B cell (primary cell): Measurements from ENCODE around the gene CBR4.

Source experiments
- EZH2 ChIP-seq: IDR thresholded peaks from 2 replicates; pipeline ENCODE4 v1.6.1; 2012; ENCODE audit warnings: borderline replicate concordance, low read depth, mild to moderate bottlenecking, moderate library complexity, low read length; ENCODE audit not compliant: insufficient read depth, poor library complexity, severe bottlenecking
- TF ChIP-seq, protein P1 (sequence below): fragments of 200-600 bp; IDR thresholded peaks from one replicate; pipeline ENCODE4 v1.8.0; 2022; ENCODE audit warnings: antibody characterized with exemption, mild to moderate bottlenecking

DNA sequence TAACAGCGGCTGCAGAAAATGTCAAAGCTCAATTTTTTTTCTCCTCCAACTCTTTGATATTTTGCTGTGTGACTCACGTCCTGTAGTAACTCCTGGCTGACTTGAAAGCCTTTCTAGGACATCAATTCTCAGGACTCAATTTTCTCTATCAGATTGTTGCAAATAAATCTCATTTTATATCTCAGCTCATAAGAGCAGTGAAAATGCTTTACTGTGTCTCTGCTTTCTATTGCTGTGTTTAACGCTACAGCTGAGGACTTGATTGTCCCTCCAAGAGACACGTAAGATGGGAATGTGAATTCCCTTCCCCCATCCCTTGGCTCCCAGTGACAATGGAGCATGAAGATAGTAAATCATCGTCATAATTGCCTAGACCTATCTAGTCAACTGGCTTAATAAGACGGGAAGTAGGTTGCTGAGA is 20.5 kb upstream of the CBR4 start:
- TF ChIP-seq, protein P1, sequence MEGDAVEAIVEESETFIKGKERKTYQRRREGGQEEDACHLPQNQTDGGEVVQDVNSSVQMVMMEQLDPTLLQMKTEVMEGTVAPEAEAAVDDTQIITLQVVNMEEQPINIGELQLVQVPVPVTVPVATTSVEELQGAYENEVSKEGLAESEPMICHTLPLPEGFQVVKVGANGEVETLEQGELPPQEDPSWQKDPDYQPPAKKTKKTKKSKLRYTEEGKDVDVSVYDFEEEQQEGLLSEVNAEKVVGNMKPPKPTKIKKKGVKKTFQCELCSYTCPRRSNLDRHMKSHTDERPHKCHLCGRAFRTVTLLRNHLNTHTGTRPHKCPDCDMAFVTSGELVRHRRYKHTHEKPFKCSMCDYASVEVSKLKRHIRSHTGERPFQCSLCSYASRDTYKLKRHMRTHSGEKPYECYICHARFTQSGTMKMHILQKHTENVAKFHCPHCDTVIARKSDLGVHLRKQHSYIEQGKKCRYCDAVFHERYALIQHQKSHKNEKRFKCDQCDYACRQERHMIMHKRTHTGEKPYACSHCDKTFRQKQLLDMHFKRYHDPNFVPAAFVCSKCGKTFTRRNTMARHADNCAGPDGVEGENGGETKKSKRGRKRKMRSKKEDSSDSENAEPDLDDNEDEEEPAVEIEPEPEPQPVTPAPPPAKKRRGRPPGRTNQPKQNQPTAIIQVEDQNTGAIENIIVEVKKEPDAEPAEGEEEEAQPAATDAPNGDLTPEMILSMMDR: no peak
- TF ChIP-seq EZH2: no peak
